Measurements from ENCODE around the gene HSPA8. TPM values are rescaled to one million over a fixed set of nuclear protein-coding genes. Genes with fewer than 3 reads are reported as not detected.

HSPA8 gene
- total and polyA plus RNA-seq, 2 of the 4 experiments (the other 2 are of a cell fraction), result 2,309 to 4,346 TPM

- Histone ChIP-seq H3K4ac (ENCODE audit: low read depth, low read length) (no peak overlapping the region), H3K27ac (ENCODE audit: insufficient read depth, low read length) (no peak overlapping the region), H2AK9ac (replicated peaks; ENCODE audit: low read depth, low read length, poor library complexity) (no peak overlapping the region), H3K9ac (ENCODE audit: low read depth, low read length) (no peak overlapping the region), H3K56ac (ENCODE audit: extremely low read depth, insufficient read depth, low read length) (no peak overlapping the region), H4K91ac (ENCODE audit: insufficient read depth, low read depth, low read length) (no peak overlapping the region), H3K9me3 (ENCODE audit: control insufficient read depth, insufficient read depth, low read length) (no peaks in the 10 kb centered on the region), H2AK5ac (ENCODE audit: low read depth, low read length) (no peak overlapping the region), H2AFZ (replicated peaks; ENCODE audit: low read length, poor library complexity) (no peak overlapping the region), H3K36me3 (ENCODE audit: control insufficient read depth, insufficient read depth, low read length) (no peaks in the 10 kb centered on the region), H2BK5ac (ENCODE audit: low read depth, low read length, poor library complexity, severe bottlenecking) (no peak overlapping the region), H3K9me1 (ENCODE audit: insufficient read depth, low read length) (no peaks in the 10 kb centered on the region; the same call in 1 of the 2 replicates), H3K18ac (ENCODE audit: low read depth, low read length) (no peak overlapping the region), H3K4me2 (ENCODE audit: low read depth, low read length) (no peak overlapping the region), H3K14ac (replicated peaks; ENCODE audit: low read depth, low read length) (no peak overlapping the region), H2BK20ac (ENCODE audit: low read depth, low read length) (no peak overlapping the region), H4K20me1 (ENCODE audit: insufficient read depth, low read length) (no peaks in the 10 kb centered on the region), H3K79me1 (ENCODE audit: low read depth in 1 of 2, low read length in 2 of 2) (no peaks in the 10 kb centered on the region), H3K4me1 (ENCODE audit: control insufficient read depth, insufficient read depth, low read length) (no peaks in the 10 kb centered on the region), H2BK15ac (ENCODE audit: low read depth, low read length) (no peak overlapping the region), H4K8ac (ENCODE audit: low read depth in 2 of 2, low read length in 2 of 2) (no peak overlapping the region), H3K23ac (ENCODE audit: low read depth, low read length) (no peak overlapping the region), H3K27me3 (ENCODE audit: control insufficient read depth, insufficient read depth, low read length) (peaks cover 44% of the 10 kb centered on the region), H2BK120ac (ENCODE audit: low read depth, low read length) (no peak overlapping the region), H4K5ac (ENCODE audit: low read depth, low read length) (no peak overlapping the region), H3K4me3 (ENCODE audit: insufficient read depth, low read depth, low read length) (no peak overlapping the region)
- BruUV-seq (replicated peaks), result no TSS peak
- TF ChIP-seq ELK1 (IDR thresholded peaks at IDR 0.05; ENCODE audit: borderline replicate concordance, low read depth, low read length) (no peak), MAZ (IDR thresholded peaks at IDR 0.05; ENCODE audit: borderline replicate concordance, low read depth, low read length) (no peak), MAFK (IDR thresholded peaks at IDR 0.05; ENCODE audit: low read depth, low read length) (no peak), USF2 (IDR thresholded peaks at IDR 0.05; ENCODE audit: low read depth, low read length) (no peak), NFE2L2 (IDR thresholded peaks at IDR 0.05; ENCODE audit: low read depth, low read length) (no peak), SMC3 (IDR thresholded peaks at IDR 0.05; ENCODE audit: low read depth, low read length) (no peak), RCOR1 (IDR thresholded peaks at IDR 0.05; ENCODE audit: insufficient replicate concordance, low read length) (no peak), BHLHE40 (IDR thresholded peaks at IDR 0.05; ENCODE audit: low read depth, low read length) (no peak), RFX5 (IDR thresholded peaks at IDR 0.05; ENCODE audit: low read depth, low read length) (no peak), CHD1 (IDR thresholded peaks at IDR 0.05; ENCODE audit: low read depth, low read length) (no peak), POLR2A (IDR thresholded peaks at IDR 0.05; ENCODE audit: low read depth, low read length) (no peak), RAD21 (IDR thresholded peaks at IDR 0.05; ENCODE audit: low read length) (no peak), FOS (IDR thresholded peaks at IDR 0.05; ENCODE audit: low read depth, low read length) (no peak)
- ChIA-PET POLR2A (ENCODE audit: unreplicated experiment) (no interaction called here), CTCF (no interaction called here)
- 36% methylated on average over 6 of the region's 9 CpGs; no CpG with 5 or more reads in 1 of the 2 experiments for WGBS, 2 experiments (ENCODE audit: extremely low coverage in 2 of 2, insufficient read length in 1 of 2)
- dilution Hi-C loops (cut with HindIII; ENCODE audit: low sequenced_read_pairs, unreplicated experiment) (no loop called here), in situ Hi-C loops (cut with MboI; ENCODE audit: low sequenced_read_pairs) (no loop called here), intact Hi-C loops (cut with micrococcal nuclease) (no loop called here)
- ATAC-seq (ENCODE audit: low read depth), result no peak
- DNase-seq, result no peak
Observed at GRCh38 chr11:123018702-123019101, 43.2 kb downstream of the HSPA8 start.
